Measurements from ENCODE around the gene ZNF746. TPM values are rescaled to one million over a fixed set of nuclear protein-coding genes. Genes with fewer than 3 reads are reported as not detected.

The ZNF746 gene
- total and polyA plus RNA-seq, 2 of the 13 experiments (the other 11 are each of a cell fraction or from before 2014, with no cell fraction given): 3.8 to 8.1 TPM

GRCh38 chr7:149443523-149443922 lies 54.1 kb downstream of the ZNF746 start (continued):
- TF ChIP-seq ZNF839 (CRISPR knock-in tag; IDR thresholded peaks at IDR 0.05; ENCODE audit: borderline replicate concordance) (no peak), NR1H2 (CRISPR knock-in tag; IDR thresholded peaks at IDR 0.05; ENCODE audit: borderline replicate concordance, low read depth) (no peak), KDM1A (CRISPR knock-in tag; IDR thresholded peaks at IDR 0.05) (no peak), ZNF251 (CRISPR knock-in tag; IDR thresholded peaks at IDR 0.05) (no peak), TFDP1 (CRISPR knock-in tag; IDR thresholded peaks at IDR 0.05; ENCODE audit: borderline replicate concordance) (no peak), ZFP36L1 (CRISPR knock-in tag; IDR thresholded peaks at IDR 0.05) (no peak), ZNF747 (CRISPR knock-in tag; IDR thresholded peaks at IDR 0.05; ENCODE audit: borderline replicate concordance) (no peak), ZNF550 (CRISPR knock-in tag; IDR thresholded peaks at IDR 0.05; ENCODE audit: borderline replicate concordance) (no peak), ZNF30 (CRISPR knock-in tag; IDR thresholded peaks at IDR 0.05) (no peak), ZNF446 (CRISPR knock-in tag; IDR thresholded peaks at IDR 0.05) (no peak)
- TF ChIP-seq, protein P1, sequence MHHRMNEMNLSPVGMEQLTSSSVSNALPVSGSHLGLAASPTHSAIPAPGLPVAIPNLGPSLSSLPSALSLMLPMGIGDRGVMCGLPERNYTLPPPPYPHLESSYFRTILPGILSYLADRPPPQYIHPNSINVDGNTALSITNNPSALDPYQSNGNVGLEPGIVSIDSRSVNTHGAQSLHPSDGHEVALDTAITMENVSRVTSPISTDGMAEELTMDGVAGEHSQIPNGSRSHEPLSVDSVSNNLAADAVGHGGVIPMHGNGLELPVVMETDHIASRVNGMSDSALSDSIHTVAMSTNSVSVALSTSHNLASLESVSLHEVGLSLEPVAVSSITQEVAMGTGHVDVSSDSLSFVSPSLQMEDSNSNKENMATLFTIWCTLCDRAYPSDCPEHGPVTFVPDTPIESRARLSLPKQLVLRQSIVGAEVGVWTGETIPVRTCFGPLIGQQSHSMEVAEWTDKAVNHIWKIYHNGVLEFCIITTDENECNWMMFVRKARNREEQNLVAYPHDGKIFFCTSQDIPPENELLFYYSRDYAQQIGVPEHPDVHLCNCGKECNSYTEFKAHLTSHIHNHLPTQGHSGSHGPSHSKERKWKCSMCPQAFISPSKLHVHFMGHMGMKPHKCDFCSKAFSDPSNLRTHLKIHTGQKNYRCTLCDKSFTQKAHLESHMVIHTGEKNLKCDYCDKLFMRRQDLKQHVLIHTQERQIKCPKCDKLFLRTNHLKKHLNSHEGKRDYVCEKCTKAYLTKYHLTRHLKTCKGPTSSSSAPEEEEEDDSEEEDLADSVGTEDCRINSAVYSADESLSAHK (CRISPR knock-in tag; IDR thresholded peaks at IDR 0.05; ENCODE audit: borderline replicate concordance): no peak

GRCh38 chr7:149442924-149443323 lies 54.7 kb downstream of the ZNF746 start:
- H3K9me3 ChIP-seq (ENCODE audit: low read length): no peaks in the 10 kb centered on the region
- H3K9ac ChIP-seq (ENCODE audit: insufficient read depth, low read depth, low read length): no peak overlapping the region
- H3K4me3 ChIP-seq (replicated peaks in 1 of 3; ENCODE audit: insufficient read depth in 1 of 3, low read depth in 2 of 3, low read length in 3 of 3): no peak overlapping the region
- H3K4me2 ChIP-seq (ENCODE audit: low read depth, low read length): no peak overlapping the region
- POLR2A ChIA-PET: no interaction called here
- intact Hi-C loops (cut with micrococcal nuclease; ENCODE audit: unreplicated experiment): no loop called here
- H3K79me2 ChIP-seq (ENCODE audit: insufficient read depth, low read length): no peaks in the 10 kb centered on the region
- no TSS peak for BruUV-seq (replicated peaks)
- FAIRE-seq (no peak), ATAC-seq (no peak), DNase-seq (ENCODE audit: low spot score) (no peak)
- CTCF ChIA-PET (ENCODE audit: low intra/inter-chr PET ratio, low total read pairs): no interaction called here
- in situ Hi-C loops (cut with HindIII; ENCODE audit: extremely low pct_ligation_motif_present, low pct_unique_long_range_greater_than_20kb): no loop called here
- no peaks in the 10 kb centered on the region for H4K20me1 ChIP-seq (ENCODE audit: insufficient read depth, low read length)
- peaks cover 11 to 49% of the 10 kb centered on the region in 2 experiments; a peak in 4 of 5 replicates for H3K36me3 ChIP-seq (replicated peaks in 1 of 2; ENCODE audit: control insufficient read depth in 1 of 2, insufficient read depth in 2 of 2, low read length in 2 of 2)
- H3K4me1 ChIP-seq (ENCODE audit: insufficient read depth, low read length): no peaks in the 10 kb centered on the region
- H2AFZ ChIP-seq (ENCODE audit: low read length): no peak overlapping the region
- H3K27me3 ChIP-seq (ENCODE audit: control insufficient read depth in 1 of 2, insufficient read depth in 2 of 2, low read length in 2 of 2): no peaks in the 10 kb centered on the region
- no peak overlapping the region for H3K27ac ChIP-seq (ENCODE audit: extremely low read length, insufficient read depth, low read length)
- WGBS (ENCODE audit: low lambda C conversion rate): 65% methylated on average over 3 of the region's 3 CpGs
- no peak for TF ChIP-seq TP53 (CRISPR knock-in tag; conservative IDR thresholded peaks at IDR 0.05)
- TF ChIP-seq ZNF776 (CRISPR knock-in tag; IDR thresholded peaks at IDR 0.05): no peak
- TF ChIP-seq KLF12 (CRISPR knock-in tag; IDR thresholded peaks at IDR 0.05; ENCODE audit: borderline replicate concordance): no peak
- no peak for TF ChIP-seq ZNF567 (CRISPR knock-in tag; IDR thresholded peaks at IDR 0.05; ENCODE audit: borderline replicate concordance)
- TF ChIP-seq RAD51 (IDR thresholded peaks at IDR 0.05; ENCODE audit: borderline replicate concordance): no peak
- no peak for TF ChIP-seq ZBTB42 (CRISPR knock-in tag; IDR thresholded peaks at IDR 0.05)
- no peak for TF ChIP-seq RARG (CRISPR knock-in tag; IDR thresholded peaks at IDR 0.05; ENCODE audit: low read depth)
- TF ChIP-seq, protein P2, sequence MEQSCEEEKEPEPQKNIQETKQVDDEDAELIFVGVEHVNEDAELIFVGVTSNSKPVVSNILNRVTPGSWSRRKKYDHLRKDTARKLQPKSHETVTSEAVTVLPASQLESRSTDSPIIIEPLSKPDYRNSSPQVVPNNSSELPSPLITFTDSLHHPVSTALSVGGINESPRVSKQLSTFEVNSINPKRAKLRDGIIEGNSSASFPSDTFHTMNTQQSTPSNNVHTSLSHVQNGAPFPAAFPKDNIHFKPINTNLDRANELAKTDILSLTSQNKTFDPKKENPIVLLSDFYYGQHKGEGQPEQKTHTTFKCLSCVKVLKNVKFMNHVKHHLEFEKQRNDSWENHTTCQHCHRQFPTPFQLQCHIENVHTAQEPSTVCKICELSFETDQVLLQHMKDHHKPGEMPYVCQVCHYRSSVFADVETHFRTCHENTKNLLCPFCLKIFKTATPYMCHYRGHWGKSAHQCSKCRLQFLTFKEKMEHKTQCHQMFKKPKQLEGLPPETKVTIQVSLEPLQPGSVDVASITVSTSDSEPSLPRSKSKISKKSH (CRISPR knock-in tag; IDR thresholded peaks at IDR 0.05; ENCODE audit: borderline replicate concordance): no peak
